GM19324 (cell line): Measurements from ENCODE around the gene KCNQ5.
"Not testable (repeated sequence)": the region's sequence is repeated elsewhere in the genome, so short reads cannot be mapped to it uniquely, and the experiment has no call there.

Source experiments
- ATAC-seq: cut with Tn5 transposase; IDR thresholded peaks from one replicate; pipeline ENCODE4 v1.9.1; 2021; ENCODE audit warnings: mild to moderate bottlenecking, moderate library complexity; ENCODE audit not compliant: unreplicated experiment, low FRiP score

Gene KCNQ5

DNA sequence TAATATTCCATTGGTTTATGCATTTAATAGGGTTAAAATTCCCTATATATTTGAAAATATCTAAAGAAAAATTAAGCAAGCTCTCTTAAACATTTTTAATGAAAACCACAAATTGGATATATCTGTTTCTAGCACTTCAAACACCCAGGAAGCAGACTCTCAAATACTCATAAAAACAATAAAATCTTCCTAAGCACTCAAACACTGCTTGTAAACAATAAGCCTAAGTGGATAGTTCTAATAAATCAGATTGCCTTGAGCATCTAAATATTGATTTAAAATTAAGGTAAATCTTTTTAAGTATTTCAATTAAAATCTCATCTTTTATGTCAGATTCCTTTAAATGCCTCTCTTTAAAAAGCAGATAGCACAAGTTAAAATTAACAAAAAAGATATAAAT lies 254.4 kb downstream of the KCNQ5 start:
- ATAC-seq: no peak

DNA sequence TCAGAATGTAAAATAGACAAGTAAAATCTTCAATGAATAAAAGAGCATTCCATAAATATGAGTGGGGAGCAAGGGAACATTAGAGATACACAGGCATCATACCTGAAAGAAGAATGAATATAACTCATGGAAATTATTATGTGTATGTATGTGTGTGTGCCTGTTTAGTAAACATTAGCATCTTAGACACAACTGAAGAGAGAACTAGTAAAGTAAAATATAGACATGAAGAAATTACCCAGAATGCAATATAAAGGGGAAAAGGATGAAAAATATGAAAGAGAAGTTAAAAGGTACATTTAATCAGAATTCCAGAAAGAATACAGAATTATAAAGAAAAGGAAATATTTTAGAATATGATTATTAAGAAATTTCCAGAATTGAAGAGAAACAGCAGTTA lies 264.3 kb downstream of the KCNQ5 start:
- ATAC-seq: no peak

DNA sequence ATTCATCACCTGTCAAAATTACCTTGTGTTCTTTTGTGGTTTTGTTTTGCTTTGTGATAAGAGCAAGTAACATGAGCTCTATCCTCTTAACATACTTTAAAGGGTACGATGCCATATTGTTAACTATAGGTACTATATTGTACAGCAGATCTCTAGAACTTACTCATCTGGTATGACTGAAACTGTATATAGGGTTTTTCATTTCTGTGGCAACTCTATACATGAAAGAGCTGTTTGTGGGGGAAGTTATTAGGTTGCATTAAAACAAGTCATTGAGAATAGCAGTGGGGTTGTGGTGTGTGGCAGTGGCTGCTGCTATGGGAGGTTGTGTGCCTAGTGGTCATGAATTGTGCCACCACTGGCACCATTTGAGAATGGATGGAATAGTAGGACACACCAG lies 268.4 kb downstream of the KCNQ5 start:
- no peak for ATAC-seq

DNA sequence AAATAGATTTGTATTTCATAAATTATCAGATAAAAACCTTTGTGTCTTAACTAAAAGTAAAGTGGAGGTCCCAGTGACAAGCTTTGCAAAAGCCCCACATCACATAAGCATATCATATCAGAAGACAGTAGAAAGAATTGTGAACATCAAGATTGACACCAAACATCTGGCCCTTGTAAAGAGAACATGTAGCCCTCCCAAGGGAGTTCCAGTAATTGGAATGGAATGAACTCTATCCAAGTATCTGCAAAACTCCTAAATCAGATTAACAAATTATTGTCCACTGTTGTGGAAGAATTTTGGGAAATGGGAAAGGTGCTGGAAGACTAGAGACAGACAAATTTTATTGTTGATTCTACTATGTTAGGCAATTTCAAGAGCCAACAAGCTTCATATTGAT lies 268.8 kb downstream of the KCNQ5 start:
- ATAC-seq: no peak

DNA sequence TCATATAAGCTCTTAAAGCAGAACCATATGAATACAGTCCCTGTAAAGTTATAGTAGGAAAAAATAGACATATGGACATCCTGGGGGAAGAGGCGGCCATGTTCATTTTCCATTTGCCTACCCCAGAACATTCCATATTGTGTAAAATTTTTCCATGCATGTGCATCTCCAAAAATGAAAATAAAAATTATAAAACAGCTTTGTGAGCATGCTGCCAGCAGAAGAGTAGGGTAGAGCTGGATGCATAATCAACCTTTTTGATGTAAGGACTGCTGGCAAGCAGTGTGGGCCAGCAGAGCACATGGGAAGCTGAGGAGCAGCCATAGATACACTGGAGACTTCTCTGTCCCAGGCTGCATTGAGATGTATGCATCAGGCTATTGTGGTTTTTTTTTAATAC lies 271.0 kb downstream of the KCNQ5 start:
- ATAC-seq: no peak

DNA sequence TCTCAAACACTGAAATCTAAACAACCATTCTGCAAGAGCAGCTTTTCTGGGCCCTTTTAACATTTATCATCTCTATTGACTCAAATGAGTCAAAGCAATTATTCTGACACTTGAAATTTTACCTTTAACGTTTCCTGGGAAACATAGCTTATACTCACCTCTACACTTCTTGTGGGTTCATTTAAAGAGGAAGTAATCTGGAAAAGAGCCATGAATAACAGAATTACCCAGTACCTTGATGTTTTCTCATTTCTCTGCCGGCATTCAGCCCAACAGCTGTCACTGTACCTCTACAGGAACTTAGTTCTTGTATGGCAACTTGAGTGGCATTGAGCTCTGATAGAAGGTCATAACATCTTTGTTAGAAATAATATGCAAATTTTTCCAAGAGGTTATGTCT lies 272.2 kb downstream of the KCNQ5 start:
- no peak for ATAC-seq

DNA sequence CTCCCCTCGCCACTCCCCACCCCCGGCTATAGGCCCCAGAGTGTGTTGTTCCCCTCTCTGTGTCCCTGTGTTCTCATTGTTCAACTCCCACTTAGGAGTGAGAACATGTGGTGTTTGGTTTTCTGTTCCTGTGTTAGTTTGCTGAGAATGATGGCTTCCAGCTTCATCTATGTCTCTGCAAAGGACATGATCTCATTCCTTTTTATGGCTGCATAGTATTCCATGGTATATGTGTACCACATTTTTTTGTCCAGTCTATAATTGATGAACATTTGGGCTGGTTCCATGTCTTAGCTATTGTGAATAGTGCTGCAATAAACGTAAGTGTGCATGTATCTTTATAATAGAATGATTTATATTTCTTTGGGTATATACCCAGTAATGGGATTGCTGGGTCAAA lies 276.4 kb downstream of the KCNQ5 start:
- not testable (repeated sequence) for ATAC-seq

DNA sequence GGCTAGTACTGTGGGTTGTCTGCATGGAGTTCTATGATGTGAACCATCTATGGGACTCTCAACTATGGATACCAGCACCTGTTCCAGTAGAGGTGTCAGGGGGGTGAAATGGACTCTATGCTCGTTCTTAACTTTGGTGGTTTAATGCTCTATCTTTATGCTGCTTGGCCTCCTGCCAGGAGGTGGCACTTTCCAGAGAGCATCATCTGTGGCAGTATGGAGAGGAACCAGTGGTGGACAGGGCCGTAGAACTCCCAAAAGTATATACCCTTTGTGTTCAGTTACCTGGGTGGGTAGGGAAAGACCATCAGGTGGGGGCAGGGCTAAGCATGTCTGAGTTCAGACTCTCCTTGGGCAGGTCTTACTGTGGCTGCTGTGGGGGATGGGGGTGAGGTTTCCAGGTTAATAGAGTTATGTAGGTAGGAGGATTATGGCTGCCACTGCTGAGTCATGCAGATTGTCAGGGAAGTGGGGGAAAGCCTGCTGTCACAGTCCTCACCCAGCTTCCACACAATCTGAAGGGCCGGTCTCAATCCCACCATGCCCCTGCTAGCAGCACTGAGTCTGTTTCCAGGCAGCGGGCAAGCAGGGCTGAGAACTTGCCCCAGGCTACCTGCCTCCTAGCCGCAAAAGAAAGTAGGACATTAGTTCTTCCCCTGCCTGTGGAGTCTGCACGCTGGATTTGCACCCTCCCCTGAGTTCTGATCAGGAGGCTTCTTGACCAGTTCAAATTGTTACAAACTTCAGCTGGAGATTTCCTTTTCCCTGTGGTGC lies 284.0 kb downstream of the KCNQ5 start:
- no peak for ATAC-seq

DNA sequence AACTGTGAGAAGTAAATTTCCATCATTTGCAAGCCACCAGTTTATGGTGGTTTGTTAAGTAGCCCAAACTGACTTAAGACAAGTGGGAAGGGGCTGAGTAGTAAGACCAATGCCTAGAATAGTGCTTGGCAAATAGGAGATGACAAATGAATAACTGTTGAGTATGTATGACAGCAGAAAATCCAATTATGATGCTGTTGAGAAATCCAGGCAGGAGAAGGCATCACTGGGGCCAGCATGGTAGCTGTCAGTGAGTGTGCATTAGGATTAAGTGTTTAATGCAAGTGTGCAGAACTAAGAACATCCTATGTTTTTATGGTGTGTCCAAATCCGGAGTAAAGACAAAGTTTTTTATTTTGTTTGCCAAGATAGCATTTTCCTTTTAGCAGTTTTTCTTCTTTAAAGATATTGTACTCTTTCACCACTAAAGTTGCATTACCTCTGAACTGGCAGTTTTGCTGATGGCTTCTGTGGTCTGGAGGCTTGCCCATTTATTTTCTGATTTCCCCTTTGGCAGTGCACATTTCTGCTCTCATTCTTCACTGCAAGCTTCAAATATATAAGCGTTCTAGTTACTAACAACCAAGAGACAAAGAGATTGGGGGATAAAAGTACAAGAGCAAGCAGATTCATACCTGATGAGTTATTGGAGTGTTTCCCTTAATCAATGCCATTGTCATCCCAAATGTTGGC lies 289.7 kb downstream of the KCNQ5 start:
- no peak for ATAC-seq

DNA sequence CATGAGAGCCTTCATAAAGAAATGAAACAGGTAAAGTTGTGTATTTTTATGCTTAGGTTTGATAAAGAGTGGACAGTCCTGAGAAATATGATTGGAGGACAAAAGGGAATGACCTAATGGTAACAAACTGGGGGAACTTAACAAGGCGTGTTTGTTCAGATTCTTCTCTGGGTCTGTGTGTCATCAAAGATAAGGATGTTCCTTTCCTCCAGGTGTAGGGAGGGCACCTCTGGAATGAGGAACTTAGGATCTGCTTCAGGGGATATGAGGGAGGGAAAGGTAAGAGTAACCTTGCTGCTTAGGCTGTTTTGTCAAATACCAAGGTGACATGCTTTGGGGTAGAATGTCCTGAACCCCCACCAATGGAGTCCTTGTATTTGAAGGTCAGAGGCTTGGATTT lies 291.9 kb downstream of the KCNQ5 start:
- ATAC-seq: no peak

DNA sequence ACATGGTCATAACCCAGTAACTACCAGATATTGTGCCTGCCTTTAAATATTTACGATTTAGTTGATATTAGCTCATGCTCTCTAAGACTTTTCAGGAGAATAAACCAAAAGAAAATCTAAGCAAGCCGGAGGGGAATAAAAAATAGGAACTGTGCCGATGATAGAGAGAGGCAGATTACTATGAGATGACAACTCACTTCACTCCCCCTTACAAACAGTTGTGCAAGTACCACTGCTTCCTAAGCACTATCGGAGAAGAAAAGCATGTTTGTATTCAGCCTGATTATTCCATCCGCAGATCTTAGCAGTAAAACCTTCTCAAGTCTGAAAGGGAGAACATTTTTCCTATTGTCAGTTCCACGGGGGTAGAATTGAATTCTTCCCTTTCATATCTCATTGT lies 294.4 kb downstream of the KCNQ5 start:
- ATAC-seq: no peak

DNA sequence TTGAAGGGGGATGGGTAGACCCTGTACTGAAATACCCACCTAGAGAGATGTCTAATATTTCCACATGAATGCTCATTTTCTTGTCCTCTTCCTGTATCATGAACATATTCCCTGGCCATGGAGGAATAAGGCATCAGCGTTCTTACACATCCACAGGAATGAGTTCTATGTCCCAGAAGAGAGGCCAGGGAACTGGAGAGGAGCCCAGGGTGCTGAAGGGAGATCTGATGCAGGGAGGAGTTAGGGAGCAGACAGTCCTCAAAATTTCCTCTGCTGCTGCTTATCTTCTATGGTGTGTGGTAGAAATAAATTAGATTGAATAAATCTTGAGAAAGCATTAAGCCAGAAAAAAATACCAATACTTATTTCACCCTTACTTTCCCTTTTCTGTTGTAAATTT lies 295.0 kb downstream of the KCNQ5 start:
- no peak for ATAC-seq

DNA sequence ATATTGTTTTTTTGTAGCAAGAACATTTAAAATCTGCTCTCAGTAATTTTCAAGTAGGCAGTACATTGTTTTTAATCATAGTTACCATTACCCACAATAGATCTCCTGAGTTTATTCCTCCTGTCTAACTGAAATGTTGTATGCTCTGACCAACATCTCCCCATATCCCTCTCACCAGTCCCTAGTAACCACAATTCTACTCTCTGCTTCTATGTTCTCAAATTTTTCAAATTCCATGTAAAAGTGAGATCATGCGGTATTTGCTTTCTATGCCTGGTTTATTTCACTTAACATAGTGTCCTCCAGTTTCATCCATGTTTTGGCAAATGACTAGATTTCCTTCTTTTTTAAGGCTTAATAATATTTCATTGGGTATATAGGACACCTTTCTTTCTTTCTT lies 300.5 kb downstream of the KCNQ5 start:
- ATAC-seq: no peak

DNA sequence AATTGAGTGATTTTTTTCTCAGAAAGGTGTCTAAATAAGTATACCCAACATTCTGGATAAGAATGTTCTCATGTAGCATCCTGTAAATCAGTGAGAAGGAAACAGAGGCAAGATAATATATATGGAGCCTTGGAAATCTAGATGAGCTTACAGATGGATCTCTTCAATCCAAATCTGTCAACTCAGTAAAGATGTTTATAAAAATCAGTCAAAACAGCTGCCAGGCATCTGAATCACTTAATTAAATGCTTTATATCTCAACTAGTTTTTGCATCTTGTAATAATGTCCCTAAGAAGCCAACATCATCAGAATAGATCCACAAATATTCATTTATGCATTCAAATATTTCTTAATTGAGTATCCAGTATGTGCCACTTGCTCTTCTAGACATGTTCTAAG lies 303.3 kb downstream of the KCNQ5 start:
- no peak for ATAC-seq

DNA sequence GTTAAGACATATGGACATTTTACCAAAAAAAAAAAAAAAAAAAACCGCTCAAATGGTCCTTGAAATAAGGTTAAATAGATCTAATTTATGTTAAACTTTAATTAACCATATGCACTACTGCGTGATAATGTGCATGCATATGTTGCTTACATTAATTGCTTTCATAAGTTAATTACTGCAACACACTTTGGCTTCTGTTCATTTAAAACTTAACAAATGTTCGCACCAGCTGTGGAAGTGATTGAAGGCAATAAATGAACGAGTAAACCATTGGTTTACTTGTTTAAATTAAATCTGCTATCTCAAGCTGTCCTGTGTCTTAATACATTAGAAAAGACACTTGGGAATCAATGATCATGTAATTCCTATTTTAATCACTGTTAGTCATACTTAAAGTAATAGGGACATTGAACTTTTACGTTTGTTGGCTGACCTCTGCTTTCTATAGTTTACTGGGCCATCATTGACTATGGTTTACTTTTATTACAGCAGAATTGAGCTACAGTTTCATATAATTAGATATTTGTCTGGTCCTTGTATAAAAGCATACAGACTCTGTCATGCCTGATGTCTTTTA lies 308.8 kb downstream of the KCNQ5 start:
- ATAC-seq: no peak

DNA sequence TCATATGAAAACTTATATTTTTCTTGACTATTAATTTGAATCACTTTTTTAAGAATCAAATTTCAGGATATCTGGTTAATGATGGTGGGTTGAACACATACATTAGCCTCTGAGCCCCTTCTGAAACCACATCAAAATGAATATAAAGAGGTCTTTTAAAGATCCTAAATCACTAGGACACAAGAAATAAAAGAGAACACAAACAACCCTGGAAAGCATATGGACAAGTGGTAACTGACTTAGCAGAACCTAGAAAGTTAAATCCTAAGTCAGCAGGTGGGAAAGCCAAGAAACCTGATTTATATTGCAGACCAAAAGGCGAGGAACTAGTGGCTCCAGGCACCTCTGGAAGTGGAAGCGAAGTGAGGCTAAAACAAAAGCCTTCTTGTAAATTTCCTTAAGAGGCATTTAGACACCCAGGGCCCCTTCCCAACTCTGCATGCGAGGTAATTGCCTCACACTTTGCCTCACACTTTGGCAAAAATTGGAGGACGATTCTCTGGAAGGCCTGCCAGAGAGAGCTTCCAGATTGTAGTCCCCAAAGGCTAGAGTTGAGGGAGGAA lies 309.5 kb downstream of the KCNQ5 start:
- ATAC-seq: no peak

DNA sequence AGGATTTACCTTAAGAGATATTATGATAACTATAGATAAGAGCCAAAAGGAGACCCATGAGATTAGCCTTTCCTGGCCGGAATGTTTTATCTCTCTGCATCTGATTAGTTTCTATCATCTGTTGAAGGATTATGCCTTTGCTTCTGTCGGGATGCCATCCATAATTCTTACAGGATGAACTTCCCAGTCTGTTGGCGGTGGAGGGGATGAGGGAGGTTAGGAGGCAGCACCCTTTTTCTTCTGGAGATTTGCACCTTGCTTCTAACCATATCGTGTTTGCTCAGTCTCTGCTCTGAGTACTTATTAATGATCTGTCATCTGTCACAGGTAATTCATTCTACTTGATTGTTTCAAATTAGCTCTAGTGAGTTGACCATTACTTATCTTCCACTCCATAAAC lies 311.4 kb downstream of the KCNQ5 start:
- ATAC-seq: no peak

DNA sequence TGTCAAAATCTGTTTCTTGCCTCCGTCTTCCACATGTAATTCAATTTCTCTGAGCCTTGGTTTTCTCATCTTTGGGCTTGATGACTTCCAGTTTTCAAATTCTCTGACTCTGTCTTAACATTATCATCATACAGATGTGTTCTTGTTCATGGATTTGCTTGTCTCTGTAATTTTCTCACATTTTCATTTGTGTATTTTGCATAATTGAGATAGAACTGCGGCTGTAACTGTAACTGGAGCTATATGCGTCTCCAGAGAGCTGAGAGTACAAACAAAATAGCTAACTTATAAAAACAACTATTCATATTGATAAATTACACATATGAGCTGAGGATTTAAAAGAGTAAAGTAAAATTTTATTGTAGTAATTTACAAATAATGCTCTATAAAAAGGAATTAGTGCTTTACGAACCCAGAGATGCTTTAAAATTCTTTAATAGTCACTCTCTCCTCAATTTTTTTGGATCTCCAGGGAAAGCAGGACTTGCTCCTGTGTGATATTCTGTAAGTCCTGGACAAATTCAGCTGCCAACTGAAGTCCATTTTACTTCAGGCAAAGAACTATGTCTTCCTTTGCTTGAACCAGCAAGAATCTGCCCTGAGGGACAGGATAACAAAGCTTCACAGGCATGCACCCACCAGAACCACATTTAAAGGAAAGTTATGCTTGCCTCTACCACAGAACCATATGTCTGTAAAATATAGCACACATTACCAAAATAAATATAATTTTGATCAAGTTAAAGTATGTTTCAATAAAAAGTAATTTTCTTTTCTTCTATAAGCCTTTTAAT lies 315.1 kb downstream of the KCNQ5 start:
- ATAC-seq: no peak

DNA sequence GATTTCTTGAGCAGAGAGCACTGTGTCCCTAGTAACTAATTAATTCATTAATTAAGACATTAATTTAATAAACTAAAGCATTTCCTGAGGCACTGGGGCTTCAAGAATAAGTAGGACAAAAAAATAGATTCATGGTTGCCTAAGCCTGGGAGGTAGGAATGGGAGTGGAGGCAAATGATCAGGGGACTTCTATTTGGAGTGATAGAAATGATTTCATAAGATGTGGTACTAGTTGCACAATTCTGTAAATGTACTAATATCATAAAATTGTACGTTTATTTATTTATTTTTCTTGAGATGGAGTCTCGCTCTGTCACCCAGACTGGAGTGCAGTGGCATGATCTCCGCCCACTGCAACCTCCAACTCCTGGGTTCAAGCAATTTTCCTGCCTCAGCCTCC lies 316.2 kb downstream of the KCNQ5 start:
- no peak for ATAC-seq

DNA sequence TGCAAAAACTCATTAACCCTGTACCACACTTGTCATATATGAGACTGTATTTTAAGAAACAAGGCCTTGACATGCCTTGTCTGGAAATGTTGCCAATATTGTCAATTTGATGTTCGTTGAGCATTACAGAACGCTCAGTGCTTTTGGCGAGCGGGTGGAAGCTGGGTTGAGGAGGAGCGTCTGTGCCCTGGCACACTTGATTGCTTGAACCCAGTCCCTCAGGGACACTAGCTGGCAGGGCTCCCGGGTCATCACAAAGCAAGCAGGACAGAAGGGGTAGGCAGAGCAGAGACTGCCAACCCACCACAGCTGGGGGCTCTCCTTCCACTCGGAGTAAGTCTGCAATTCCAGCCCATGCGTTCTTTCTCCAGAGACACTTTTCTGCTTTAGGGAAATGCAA lies 317.1 kb downstream of the KCNQ5 start:
- ATAC-seq: no peak

DNA sequence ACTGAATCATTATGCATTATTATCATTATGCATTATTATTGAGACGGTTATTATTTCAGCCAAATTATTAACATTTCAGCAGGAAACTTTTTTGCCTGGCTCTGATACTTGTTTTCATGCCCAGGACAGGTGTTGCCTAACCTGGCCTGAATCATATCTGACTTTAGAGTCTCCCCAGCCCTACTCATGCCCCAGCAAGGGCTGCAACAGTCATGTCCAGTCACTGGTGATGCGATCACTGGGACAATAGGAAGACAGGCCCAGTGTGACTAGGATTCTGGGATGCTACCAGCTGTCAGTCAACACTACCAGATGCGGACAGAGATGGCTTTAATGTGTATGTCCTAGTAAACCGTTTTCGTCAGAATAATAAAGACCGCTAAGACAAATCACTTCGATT lies 318.4 kb downstream of the KCNQ5 start:
- ATAC-seq: no peak
